Kidney tubule cell (primary cell): Measurements from ENCODE around the gene IGF2R.

Experiments used
- DNase-seq: peaks from one replicate; pipeline ENCODE4 v3.0.0-alpha.2; 2018; ENCODE audit warnings: low spot score

IGF2R gene

GRCh38 chr6:160049346-160049745 lies 80.5 kb downstream of the IGF2R start:
- no peak for DNase-seq

- no peak for DNase-seq
These were observed 81.1 kb downstream of the IGF2R start for GRCh38 chr6:160050022-160050421.

- DNase-seq = no peak
These were observed 82.5 kb downstream of the IGF2R start for GRCh38 chr6:160051390-160051789.

- DNase-seq = no peak
These were observed 85.4 kb downstream of the IGF2R start for GRCh38 chr6:160054271-160054670.

- no peak for DNase-seq
These were observed 86.0 kb downstream of the IGF2R start for GRCh38 chr6:160054913-160055312.

GRCh38 chr6:160055378-160055777 lies 86.5 kb downstream of the IGF2R start:
- DNase-seq = no peak

- DNase-seq = no peak
These were observed 86.9 kb downstream of the IGF2R start for GRCh38 chr6:160055813-160056212.

GRCh38 chr6:160057080-160057479 lies 88.2 kb downstream of the IGF2R start:
- DNase-seq = no peak

GRCh38 chr6:160058603-160059215 lies 89.8 kb downstream of the IGF2R start:
- no peak for DNase-seq

GRCh38 chr6:160060221-160060620 lies 91.3 kb downstream of the IGF2R start:
- no peak for DNase-seq

- DNase-seq = no peak
These were observed 92.1 kb downstream of the IGF2R start for GRCh38 chr6:160060920-160061447.

- no peak for DNase-seq
These were observed 95.0 kb downstream of the IGF2R start for GRCh38 chr6:160063771-160064413.

- DNase-seq = no peak
These were observed 96.3 kb downstream of the IGF2R start for GRCh38 chr6:160065200-160065599.

- DNase-seq = no peak
These were observed 98.7 kb downstream of the IGF2R start for GRCh38 chr6:160067564-160067963.

- DNase-seq = no peak
These were observed 99.5 kb downstream of the IGF2R start for GRCh38 chr6:160068346-160068745.

GRCh38 chr6:160069050-160069454 lies 100.2 kb downstream of the IGF2R start:
- no peak for DNase-seq

GRCh38 chr6:160069459-160069858 lies 100.6 kb downstream of the IGF2R start:
- DNase-seq = no peak

GRCh38 chr6:160070427-160070826 lies 101.5 kb downstream of the IGF2R start:
- no peak for DNase-seq

- DNase-seq = no peak
These were observed 101.9 kb downstream of the IGF2R start for GRCh38 chr6:160070831-160071230.

- no peak for DNase-seq
These were observed 103.2 kb downstream of the IGF2R start for GRCh38 chr6:160071805-160072690.

- no peak for DNase-seq
These were observed 104.4 kb downstream of the IGF2R start for GRCh38 chr6:160073272-160073671.

- DNase-seq = no peak
These were observed 107.1 kb downstream of the IGF2R start for GRCh38 chr6:160076009-160076408.

GRCh38 chr6:160077024-160077423 lies 108.1 kb downstream of the IGF2R start:
- no peak for DNase-seq
